ENCODE data around the gene WWP2.

The WWP2 gene

DNA sequence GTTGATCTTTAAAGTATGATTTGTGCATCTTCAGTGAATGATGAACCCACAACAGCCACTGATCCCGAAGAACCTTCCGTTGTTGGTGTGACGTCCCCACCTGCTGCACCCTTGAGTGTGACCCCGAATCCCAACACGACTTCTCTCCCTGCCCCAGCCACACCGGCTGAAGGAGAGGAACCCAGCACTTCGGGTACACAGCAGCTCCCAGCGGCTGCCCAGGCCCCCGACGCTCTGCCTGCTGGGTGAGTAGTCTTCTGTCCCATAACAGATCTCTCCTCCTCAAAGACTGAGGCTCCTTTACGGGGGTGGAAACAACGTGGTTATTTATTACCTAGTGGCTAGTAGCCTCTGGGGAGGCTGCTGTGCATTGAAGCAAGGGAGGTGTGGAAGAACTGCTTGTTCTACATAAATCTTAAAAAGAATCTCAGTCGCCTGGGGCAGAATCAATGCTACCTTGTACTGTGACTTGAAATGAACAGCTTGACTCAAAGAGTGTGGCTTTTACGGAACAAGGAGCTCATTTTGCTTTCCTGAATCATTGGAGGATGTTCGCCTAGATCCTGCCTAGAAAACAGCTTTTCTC lies 126.0 kb downstream of the WWP2 start:
- no peak for DNase-seq (ENCODE audit: low read depth in 4 of 4, low spot score in 1 of 4)

DNA sequence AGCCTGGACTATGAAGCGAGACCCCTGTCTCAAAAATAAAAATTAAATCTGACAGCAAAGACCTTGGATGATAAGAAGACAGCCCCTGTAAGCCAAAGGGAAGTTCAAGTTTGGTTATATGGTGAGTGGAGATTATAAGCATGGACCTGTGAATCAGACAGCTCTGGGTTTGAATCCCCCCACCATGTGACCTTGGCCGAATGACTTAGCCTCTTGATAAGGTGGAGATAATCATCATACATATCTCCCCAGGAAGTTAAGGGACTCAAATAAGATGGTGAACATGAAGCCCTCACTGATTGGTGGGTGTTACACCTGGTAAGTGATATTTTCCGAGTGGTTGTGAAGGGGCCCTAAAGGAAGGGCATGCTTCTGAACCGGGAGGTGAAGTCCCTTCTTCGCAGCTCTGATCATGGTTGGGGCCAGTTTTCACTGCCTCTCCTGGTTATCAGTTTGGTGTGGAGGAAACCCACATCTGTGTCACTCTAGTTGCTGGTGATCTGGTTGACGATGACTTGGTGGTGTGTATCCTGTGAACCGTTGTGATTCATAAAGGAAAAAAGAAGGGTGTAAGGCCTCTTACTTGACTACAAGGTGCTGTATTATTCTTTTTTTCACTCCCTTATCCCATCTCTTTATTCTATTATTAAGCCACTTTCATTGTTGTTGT lies 127.3 kb downstream of the WWP2 start:
- no peak for DNase-seq (ENCODE audit: low read depth in 4 of 4, low spot score in 1 of 4)

- no peak for DNase-seq (ENCODE audit: low read depth in 4 of 4, low spot score in 1 of 4)
Measured at GRCh38 chr16:69890114-69890891, 128.2 kb downstream of the WWP2 start.

DNA sequence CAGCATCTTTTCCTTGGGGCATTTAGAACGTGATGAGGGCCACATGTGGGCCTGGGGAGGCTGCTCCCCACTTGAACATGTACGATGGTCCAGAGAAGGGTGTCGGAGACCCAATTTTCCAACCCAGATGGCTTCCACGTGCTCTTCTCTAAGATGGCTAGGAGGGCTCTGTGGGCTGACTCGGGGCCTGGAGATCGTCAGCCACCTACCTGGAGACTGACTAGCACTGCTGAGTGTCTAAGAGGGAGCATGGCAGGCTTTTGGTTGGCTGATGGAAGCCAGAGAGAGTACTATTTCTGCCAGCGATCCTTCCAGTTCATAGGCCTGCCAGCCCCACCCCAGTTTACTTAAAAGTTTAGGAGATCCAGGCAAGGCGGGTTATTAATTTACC lies 128.8 kb downstream of the WWP2 start:
- no peak for DNase-seq (ENCODE audit: low read depth in 4 of 4, low spot score in 1 of 4)

DNA sequence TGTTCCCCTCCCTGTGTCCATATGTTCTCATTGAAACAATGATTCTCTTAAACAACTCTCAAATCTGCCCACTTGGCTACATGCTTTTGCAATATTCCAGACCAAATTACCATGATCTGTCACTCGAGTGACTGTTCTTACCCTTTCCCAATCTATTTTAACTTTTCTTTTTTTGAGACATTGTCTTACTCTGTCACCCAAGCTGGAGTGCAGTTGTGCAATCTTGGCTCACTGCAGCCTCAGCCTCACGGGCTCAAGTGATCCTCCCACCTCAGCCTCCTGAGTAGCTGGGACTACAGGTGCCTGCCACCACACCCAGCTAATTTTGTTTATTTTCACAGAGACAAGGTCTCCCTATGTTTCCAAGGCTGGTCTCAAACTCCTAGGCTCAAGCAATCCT lies 130.2 kb downstream of the WWP2 start:
- no peak for DNase-seq (ENCODE audit: low read depth in 4 of 4, low spot score in 1 of 4)

DNA sequence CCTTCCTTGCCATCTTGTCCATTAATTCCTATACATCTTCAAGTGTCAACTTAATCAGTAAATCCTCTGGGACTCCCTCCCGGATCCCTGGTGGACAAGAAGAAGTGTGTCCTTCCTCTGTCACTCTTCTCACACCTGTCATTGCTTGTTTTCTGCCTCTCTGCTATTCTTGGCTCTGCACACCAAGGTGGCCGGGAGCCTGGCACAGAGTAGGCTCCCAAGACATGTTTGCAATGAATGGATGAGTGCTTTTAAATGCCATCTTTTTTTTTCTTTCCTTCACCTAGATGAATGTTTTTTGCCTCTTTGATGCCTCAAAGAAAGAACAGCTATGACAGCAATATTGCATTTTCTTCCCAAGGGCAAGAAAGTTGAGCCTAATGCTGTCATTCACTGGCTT lies 131.0 kb downstream of the WWP2 start:
- DNase-seq (ENCODE audit: low read depth in 4 of 4, low spot score in 1 of 4) = no peak

DNA sequence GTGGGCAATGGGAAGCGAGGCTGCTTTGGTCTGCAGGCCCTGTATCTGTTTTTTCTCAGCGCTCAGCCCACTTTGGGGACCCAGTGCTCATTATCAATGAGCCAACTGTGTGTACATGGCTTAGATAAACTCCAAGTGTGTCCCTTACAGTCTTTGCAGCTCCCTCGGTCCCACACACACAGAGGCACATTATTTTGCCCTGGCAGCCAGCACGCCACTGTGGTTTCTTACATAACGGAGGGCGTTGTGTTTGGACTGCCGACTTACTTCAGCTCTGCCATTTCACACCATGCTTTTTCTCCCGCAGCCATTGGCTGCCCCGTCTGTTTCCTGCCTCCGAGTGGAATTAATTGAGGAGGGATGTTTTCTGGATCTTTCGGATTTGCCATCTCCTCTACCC lies 132.5 kb downstream of the WWP2 start:
- no peak for DNase-seq (ENCODE audit: low read depth in 4 of 4, low spot score in 1 of 4)

- no peak for DNase-seq (ENCODE audit: low read depth in 4 of 4, low spot score in 1 of 4)
Measured at GRCh38 chr16:69903865-69904415, 141.8 kb downstream of the WWP2 start.

- no peak for DNase-seq (ENCODE audit: low read depth in 4 of 4, low spot score in 1 of 4)
Measured at GRCh38 chr16:69904495-69905170, 142.5 kb downstream of the WWP2 start.

DNA sequence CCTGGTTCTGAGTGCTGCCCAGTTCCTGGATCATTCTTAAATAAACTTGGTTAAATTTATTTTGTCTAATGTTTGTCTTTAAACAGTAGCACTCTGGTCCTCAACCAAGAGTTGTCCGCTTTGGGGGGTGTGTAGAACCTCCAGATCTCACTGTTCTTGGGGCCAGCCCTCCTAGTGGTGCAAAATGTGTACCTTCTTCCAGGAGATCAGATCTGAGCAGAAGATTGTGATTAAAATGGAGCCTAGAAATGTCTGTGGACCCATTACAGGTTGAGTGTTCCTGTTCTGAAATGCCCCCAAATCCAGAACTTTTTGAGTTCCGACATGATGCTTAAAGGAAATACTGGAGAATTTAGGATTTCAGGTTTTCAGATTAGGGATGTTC lies 143.0 kb downstream of the WWP2 start:
- DNase-seq (ENCODE audit: low read depth in 4 of 4, low spot score in 1 of 4) = no peak

DNA sequence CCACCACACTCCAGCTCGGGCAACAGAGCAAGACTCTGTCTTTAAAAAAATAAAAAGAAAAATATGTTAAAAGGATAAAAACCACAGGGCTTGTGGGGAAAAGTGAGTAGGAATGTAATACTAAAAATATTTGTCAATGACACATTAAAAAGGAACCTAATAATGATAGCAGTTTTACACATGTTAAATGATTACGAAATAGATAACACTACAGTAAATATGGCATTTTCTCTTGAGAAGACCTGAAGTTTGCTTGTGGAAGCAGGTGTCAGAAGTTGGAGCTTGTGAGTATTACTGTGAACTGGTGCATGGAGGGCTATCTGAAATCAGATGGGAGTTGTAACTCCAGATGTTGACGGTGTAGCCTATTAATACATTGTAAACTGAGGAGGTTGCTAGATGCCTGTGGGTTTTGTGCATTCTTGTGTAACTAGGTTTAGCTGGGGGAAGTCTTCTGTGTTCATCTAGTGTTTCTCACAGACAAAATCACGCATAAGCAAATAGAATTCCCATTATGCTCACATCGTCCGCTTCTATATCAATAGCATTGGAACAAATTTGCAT lies 144.8 kb downstream of the WWP2 start:
- DNase-seq (ENCODE audit: low read depth in 4 of 4, low spot score in 1 of 4) = no peak

- DNase-seq (ENCODE audit: low read depth in 4 of 4, low spot score in 1 of 4) = no peak
Measured at GRCh38 chr16:69909043-69909442, 146.9 kb downstream of the WWP2 start.

DNA sequence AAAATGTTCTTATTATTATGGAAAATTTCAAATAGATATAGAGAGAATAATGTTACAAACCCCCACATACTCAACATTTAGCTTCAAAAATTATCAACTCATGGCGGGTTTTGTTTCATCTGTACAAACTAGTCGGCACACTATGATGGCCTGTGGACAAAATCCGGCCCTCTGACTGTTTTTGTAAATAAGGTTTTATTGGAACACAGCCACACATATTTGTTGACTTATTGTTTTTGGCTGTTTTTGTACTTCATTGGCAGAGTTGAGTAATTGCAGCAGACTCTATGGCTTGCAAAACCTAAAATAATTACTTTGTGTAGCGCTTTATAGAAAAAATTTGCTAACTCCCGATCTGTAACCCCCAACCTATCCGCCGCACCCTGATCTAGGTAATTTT lies 147.6 kb downstream of the WWP2 start:
- DNase-seq (ENCODE audit: low read depth in 4 of 4, low spot score in 1 of 4) = no peak

GRCh38 chr16:69910964-69911363 lies 148.8 kb downstream of the WWP2 start:
- no peak for DNase-seq (ENCODE audit: low read depth in 4 of 4, low spot score in 1 of 4)

GRCh38 chr16:69916462-69916861 lies 154.3 kb downstream of the WWP2 start:
- no peak for DNase-seq (ENCODE audit: low read depth in 4 of 4, low spot score in 1 of 4)

- no peak for DNase-seq (ENCODE audit: low read depth in 4 of 4, low spot score in 1 of 4)
Measured at GRCh38 chr16:69917311-69917710, 155.2 kb downstream of the WWP2 start.

- no peak for DNase-seq (ENCODE audit: low read depth in 4 of 4, low spot score in 1 of 4)
Measured at GRCh38 chr16:69917739-69918138, 155.6 kb downstream of the WWP2 start.

DNA sequence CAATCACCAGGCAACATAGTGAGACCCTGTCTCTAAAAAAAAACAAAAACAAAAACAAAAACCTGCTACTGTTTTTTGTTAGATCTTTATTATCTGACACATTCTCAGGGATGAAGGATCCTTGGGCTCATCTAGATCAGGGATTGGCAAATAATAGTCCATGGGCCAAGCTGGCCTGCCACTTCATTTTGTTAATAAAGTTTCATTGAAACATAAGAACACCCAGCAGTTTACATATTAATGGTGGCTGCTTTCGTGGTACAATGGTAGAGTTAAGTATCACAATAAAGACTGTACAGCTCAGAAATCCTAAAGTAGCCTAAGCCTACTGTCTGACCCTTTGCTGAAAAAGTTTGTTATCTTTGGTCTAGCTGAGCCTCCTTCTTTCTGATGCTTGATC lies 156.1 kb downstream of the WWP2 start:
- no peak for DNase-seq (ENCODE audit: low read depth in 4 of 4, low spot score in 1 of 4)

DNA sequence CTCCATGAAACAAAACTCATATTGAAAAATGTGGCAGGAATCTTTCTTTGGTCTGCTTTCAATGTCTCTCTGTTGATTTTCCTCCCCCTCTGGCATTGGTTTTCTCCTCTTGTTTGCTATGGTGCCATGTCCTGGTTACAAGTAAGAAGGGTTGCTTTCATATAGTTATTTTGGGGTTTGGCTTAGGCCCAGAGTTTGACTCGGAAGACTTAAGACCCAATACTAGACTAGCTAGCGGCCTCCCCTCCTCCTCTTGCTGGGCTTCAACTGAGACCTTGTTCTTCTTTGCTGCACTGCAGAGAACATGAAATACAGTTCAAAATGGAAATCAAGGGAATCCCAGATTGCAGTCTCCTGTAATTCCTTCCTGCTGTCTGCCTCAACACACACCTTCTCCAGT lies 159.0 kb downstream of the WWP2 start:
- no peak for DNase-seq (ENCODE audit: low read depth in 4 of 4, low spot score in 1 of 4)

DNA sequence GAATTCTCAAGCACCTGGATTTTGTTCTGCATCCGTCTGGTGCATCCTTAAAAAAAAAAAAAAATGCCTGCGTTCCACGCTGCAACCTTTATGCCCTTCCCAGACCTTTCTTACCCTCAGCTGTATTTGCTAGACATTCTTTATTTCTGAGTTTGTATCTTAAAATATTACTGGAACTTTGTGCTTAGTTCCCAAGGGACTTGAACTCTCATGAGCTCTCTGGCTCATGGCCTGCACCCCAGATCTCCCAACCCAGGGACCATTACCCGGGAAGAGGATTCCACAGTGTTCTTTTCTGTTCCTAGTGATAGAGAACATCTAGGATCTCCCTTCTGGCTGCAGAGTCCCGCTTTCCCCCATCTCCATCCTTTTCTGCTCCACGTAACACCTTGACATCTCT lies 160.1 kb downstream of the WWP2 start:
- DNase-seq (ENCODE audit: low read depth in 4 of 4, low spot score in 1 of 4) = no peak

DNA sequence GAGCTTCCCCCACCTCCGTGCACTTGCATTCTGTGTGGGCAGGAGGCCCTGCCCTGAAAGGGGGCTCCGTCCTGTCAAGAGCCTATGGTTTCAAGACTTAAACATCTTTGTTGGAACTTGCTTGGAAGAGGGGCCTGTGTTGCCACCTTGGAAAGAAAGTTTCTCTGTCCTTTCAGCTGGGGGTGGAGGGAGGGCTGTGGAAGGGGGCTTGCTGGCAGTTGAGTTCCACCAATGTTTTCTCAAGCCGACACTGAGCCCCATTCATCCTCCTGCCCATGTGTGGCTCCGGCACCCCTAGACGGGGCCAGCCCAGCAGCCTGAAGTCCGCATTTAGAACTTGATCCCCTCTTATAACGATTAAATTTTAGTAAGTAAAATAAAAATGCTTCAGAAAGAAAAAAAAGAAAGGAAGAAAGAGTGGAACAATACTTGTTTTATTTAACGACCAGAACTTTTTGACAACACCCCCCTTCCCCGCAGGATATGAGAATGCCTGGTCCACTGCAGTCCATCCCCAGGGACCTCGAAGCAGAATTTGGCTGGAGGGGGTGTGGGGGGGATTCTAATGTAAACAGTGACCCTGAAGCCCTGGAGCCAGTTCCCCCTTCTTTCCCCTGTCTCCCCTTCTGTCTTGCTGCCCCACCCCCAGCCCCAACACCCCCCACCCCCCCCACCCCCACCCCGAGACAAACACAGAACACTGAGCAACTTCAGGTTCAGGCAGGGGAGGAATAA lies 162.1 kb downstream of the WWP2 start:
- DNase-seq (ENCODE audit: low read depth in 4 of 4, low spot score in 1 of 4) = no peak
